HG03460 (cell line): Measurements from ENCODE around the gene SMPDL3A.

Experiments
- ATAC-seq: cut with Tn5 transposase; IDR thresholded peaks from one replicate; pipeline ENCODE4 v1.9.1; 2021; ENCODE audit not compliant: unreplicated experiment

Gene SMPDL3A

GRCh38 chr6:122845916-122846612 lies 57.0 kb downstream of the SMPDL3A start:
- no peak for ATAC-seq

- no peak for ATAC-seq
These were observed 64.4 kb downstream of the SMPDL3A start for GRCh38 chr6:122853259-122853995.
